Measurements from ENCODE around the gene VPS45. TPM values are rescaled to one million over a fixed set of nuclear protein-coding genes. Genes with fewer than 3 reads are reported as not detected.

VPS45 gene
- total and polyA plus RNA-seq, 2 of the 8 experiments (the other 6 are each of a cell fraction or from before 2014, with no cell fraction given) = 19.1 to 27.6 TPM

DNA sequence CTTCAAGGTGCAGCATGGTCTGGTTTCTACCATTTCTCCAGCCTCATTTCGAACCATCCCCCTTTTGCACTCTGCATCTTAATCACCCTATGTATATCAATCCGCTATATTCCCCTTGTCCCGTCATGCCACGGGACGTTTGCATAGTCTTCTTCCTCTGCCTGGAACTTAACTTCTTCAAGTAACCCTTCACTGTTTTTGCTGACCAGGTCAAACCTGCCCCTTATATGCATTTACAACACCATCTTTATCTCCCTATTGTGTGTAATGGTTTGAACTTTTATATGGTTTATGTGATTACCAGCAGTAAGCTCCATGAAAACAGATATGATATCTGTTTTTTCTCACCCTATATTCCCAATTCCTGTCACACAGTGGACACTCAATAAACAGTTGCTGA, 2.3 kb downstream of the VPS45 start (continued):
- no peak for TF ChIP-seq ASH2L (IDR thresholded peaks at IDR 0.05; ENCODE audit: low read length)
- TF ChIP-seq, protein P1, sequence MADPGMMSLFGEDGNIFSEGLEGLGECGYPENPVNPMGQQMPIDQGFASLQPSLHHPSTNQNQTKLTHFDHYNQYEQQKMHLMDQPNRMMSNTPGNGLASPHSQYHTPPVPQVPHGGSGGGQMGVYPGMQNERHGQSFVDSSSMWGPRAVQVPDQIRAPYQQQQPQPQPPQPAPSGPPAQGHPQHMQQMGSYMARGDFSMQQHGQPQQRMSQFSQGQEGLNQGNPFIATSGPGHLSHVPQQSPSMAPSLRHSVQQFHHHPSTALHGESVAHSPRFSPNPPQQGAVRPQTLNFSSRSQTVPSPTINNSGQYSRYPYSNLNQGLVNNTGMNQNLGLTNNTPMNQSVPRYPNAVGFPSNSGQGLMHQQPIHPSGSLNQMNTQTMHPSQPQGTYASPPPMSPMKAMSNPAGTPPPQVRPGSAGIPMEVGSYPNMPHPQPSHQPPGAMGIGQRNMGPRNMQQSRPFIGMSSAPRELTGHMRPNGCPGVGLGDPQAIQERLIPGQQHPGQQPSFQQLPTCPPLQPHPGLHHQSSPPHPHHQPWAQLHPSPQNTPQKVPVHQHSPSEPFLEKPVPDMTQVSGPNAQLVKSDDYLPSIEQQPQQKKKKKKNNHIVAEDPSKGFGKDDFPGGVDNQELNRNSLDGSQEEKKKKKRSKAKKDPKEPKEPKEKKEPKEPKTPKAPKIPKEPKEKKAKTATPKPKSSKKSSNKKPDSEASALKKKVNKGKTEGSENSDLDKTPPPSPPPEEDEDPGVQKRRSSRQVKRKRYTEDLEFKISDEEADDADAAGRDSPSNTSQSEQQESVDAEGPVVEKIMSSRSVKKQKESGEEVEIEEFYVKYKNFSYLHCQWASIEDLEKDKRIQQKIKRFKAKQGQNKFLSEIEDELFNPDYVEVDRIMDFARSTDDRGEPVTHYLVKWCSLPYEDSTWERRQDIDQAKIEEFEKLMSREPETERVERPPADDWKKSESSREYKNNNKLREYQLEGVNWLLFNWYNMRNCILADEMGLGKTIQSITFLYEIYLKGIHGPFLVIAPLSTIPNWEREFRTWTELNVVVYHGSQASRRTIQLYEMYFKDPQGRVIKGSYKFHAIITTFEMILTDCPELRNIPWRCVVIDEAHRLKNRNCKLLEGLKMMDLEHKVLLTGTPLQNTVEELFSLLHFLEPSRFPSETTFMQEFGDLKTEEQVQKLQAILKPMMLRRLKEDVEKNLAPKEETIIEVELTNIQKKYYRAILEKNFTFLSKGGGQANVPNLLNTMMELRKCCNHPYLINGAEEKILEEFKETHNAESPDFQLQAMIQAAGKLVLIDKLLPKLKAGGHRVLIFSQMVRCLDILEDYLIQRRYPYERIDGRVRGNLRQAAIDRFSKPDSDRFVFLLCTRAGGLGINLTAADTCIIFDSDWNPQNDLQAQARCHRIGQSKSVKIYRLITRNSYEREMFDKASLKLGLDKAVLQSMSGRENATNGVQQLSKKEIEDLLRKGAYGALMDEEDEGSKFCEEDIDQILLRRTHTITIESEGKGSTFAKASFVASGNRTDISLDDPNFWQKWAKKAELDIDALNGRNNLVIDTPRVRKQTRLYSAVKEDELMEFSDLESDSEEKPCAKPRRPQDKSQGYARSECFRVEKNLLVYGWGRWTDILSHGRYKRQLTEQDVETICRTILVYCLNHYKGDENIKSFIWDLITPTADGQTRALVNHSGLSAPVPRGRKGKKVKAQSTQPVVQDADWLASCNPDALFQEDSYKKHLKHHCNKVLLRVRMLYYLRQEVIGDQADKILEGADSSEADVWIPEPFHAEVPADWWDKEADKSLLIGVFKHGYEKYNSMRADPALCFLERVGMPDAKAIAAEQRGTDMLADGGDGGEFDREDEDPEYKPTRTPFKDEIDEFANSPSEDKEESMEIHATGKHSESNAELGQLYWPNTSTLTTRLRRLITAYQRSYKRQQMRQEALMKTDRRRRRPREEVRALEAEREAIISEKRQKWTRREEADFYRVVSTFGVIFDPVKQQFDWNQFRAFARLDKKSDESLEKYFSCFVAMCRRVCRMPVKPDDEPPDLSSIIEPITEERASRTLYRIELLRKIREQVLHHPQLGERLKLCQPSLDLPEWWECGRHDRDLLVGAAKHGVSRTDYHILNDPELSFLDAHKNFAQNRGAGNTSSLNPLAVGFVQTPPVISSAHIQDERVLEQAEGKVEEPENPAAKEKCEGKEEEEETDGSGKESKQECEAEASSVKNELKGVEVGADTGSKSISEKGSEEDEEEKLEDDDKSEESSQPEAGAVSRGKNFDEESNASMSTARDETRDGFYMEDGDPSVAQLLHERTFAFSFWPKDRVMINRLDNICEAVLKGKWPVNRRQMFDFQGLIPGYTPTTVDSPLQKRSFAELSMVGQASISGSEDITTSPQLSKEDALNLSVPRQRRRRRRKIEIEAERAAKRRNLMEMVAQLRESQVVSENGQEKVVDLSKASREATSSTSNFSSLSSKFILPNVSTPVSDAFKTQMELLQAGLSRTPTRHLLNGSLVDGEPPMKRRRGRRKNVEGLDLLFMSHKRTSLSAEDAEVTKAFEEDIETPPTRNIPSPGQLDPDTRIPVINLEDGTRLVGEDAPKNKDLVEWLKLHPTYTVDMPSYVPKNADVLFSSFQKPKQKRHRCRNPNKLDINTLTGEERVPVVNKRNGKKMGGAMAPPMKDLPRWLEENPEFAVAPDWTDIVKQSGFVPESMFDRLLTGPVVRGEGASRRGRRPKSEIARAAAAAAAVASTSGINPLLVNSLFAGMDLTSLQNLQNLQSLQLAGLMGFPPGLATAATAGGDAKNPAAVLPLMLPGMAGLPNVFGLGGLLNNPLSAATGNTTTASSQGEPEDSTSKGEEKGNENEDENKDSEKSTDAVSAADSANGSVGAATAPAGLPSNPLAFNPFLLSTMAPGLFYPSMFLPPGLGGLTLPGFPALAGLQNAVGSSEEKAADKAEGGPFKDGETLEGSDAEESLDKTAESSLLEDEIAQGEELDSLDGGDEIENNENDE (IDR thresholded peaks at IDR 0.05; ENCODE audit: insufficient replicate concordance, low read length) = no peak
- TF ChIP-seq JUN (IDR thresholded peaks at IDR 0.05; ENCODE audit: low read depth, low read length) = no peak
- no peak for TF ChIP-seq TAF7 (optimal IDR thresholded peaks at IDR 0.05; ENCODE audit: borderline replicate concordance, low read depth, low read length)
- TF ChIP-seq SAP30 (IDR thresholded peaks at IDR 0.05; ENCODE audit: insufficient read depth, insufficient replicate concordance, low read length) = no peak

All from H1 (cell line).